Ovary (tissue), 3 donors: ENCODE measurements around the gene HOXC9.

Source experiments
- CTCF ChIP-seq, 3 donors: fragments of 450-650 bp in 2 of 3; fragments of 200-600 bp in 1 of 3; IDR thresholded peaks; one replicate each; pipeline versions ENCODE4 v1.5.1 to v1.8.0; 2016 to 2022; ENCODE audit warnings: antibody characterized with exemption in 3 of 3, mild to moderate bottlenecking in 1 of 3
- EP300 ChIP-seq: sonication (generic); formaldehyde crosslinking; IDR thresholded peaks from one replicate; pipeline ENCODE4 v1.6.1; 2017; ENCODE audit warnings: antibody characterized with exemption
- POLR2A ChIP-seq: fragments of 450-650 bp; IDR thresholded peaks from one replicate; pipeline ENCODE4 v1.6.1; 2017; ENCODE audit warnings: antibody characterized with exemption, mild to moderate bottlenecking, moderate library complexity
- donor health status: DM: no; HTN: no; CAD: no.

- TF ChIP-seq CTCF (IDR thresholded peaks at IDR 0.05) (no peak), POLR2A (no peak), EP300 (no peak)
Measured at GRCh38 chr12:53971129-53971528, 28.8 kb upstream of the HOXC9 start.
